ENCODE measurements around the gene RNF224.
"Not testable (repeated sequence)": the region's sequence is repeated elsewhere in the genome, so short reads cannot be mapped to it uniquely, and the experiment has no call there.

The RNF224 gene

DNA sequence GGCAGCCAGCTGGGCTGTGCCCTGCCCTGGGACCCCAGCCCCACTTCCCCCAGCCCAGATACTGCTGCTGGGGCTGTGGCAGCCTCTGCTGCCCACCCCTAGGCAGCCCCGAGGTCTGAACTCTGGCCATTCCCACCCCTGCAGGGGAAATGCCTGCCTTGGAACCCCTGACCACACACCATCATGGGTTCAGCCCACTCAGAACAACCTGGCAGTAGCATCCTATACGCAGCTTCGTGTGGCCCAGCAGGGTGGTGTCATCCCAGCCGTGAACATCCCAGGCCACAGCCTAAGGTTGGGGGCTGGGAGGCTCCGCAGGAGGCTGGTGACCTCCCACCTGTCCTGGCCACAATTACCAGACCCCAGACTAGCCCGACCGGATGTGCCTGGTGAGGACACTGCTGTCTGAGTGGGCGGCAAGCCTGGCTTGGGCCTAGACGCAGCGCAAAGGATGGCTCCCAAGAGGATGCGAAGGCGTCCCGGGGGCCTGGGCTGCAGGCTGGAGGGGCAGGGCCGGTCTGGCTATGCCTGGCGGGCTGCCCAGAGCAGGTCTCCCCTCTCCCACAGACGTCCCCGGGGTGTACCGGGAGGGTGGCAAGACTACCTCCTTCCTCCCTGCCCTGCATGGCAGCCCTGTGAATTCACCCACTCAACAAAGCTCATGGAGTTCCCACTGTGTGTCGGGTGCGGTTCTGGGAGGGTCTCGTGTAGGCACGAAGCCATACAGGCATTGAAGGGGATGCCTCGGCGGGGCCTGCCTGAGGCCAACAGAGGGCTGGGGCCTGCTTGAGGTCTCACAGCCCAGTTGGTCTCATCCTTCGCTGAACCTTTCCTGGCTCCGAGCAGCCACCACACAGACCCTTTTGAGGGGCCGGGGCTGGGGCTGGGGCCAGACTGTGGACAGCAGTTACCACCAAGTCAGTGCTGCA, 1.9 kb downstream of the RNF224 start:
- no peak for DNase-seq

DNA sequence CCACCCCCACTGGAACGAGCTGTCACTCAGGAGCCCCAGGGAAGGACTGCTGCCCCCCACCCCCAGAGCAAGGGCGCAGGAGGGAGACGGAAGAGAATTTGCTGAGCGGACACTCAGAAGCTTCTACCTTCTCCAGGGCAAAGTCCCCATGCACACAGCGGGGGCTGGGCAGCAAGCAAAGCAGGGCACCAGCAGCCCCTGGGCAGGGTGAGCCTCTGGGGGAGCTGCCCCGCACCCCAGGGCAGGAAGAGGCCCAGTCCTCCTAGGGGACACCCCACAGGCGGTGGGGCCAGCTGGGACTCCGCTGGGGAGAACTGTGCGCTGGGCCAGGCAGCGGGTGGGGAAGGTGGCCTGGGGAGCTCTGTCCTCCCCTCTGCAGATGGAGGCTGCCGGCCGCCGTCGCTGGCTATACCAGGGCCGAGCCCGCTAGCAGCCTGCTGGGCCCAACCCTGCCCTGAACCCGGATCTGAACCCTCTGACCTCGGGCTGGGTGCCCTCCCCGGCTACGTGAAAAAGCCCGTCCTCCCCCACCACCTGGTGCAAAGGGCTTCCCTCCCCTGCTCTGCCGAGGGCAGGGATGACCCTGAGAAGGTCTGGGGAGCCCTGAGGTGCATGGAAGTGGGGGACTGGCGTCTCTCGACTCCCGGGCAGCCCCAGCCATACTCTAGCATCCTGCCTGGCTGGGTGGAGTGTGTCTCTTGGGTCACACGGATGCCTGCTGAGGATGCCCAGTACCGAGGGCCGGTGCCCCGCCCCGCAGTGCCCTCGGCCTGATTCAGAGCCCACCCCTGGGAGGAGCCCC, 2.8 kb downstream of the RNF224 start:
- no peak for DNase-seq

DNA sequence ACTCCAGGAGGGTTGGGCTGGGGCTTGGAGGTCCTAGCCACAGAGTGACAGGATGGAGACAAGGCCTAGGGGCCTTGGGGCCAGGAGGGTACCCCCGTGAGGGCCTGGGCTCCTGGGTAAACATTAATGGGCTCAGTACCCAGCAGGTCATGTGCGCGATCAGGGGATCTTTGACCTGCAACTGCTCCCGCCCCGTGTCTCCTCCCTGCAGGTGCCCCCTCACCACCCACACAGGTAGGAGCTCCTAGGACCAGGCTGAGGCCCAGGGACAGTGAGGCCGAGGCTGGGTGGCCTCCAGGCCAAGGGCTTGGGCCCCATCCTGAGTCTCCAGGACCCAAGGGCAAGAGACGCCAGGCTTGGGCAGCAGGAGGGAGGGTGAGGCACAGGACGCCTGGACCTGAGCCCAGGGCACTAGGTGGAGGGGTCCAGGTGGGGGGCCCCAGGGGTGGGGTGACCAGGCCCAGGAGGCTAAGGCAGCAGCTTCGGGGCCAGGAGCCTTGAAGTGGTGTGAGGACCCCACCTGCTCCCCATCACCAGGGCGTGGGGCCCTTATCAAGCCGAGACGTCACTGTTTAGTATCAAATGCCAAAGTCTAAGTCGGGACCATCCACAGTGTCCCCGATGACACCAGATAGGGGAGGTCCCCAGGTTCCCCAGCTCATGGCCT, 3.5 kb downstream of the RNF224 start, which contains the start of gene SLC34A3:
TSS of gene SLC34A3 (plus strand) at position 197 of the 667 bp plus-strand sequence. CDS start 802 bp downstream, outside the sequence.
- no peak for DNase-seq

DNA sequence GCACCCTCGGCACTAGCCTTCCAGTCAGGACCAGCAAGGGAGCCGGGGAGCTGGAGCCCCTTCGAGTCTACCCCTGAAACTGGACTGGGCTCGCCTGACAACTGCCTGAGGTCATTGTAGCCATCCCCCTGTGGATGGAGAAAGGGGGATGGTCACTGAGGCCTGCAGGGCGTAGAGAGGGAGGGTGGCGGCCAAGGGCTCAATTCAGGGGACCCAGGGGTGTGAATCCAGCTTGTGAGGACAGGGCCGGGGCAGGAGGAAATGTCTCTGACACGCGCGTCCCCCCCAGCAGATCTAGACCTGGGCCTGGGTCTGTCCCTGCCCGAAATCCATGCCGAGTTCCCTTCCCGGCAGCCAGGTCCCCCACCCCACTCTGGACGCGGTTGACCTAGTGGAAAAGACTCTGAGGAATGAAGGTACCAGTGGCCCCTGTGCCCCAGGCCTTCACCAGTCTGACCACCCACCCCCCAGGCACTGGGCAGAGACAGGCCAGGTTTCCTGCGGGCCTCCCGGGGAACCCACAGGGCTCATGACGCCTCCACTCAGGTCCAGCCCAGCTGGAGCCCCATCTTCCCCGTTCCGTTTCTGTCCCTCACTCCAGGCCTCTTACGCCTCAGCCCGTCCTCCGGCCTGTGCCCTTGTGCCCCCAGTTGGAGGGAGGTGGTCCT, 4.2 kb downstream of the RNF224 start:
- DNase-seq = no peak

DNA sequence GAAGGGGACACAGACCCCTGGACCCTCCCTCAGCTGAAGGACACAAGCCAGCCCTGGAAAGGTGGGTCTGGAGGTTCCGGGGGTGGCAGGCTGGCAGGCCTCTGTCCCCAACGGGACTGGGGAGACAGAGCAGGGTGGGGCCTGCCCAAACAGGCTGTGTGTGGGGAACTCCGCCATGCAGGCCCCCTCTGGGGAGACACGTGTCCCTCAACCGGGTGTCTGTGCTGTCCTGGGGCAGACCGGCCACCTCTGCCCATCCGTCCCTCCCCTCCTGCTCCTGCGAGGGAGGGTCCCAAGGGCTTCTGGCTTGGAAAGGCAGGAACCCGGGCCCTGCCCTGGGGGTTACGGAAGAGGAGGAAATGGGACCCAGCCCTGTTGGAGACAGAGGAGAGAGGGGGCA, 4.8 kb downstream of the RNF224 start:
- no peak for DNase-seq

DNA sequence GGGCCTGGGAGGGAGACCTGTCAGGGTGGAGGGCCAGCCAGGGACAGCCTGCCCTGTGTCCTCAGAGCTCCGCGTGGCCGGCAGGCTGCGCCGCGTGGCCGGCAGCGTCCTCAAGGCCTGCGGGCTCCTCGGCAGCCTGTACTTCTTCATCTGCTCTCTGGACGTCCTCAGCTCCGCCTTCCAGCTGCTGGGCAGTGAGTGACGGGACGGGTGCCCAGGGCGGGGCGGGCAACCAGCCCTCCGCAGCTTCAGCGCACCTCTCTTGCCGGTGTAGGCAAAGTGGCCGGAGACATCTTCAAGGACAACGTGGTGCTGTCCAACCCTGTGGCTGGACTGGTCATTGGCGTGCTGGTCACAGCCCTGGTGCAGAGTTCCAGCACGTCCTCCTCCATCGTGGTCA, 5.2 kb downstream of the RNF224 start:
- DNase-seq = no peak

DNA sequence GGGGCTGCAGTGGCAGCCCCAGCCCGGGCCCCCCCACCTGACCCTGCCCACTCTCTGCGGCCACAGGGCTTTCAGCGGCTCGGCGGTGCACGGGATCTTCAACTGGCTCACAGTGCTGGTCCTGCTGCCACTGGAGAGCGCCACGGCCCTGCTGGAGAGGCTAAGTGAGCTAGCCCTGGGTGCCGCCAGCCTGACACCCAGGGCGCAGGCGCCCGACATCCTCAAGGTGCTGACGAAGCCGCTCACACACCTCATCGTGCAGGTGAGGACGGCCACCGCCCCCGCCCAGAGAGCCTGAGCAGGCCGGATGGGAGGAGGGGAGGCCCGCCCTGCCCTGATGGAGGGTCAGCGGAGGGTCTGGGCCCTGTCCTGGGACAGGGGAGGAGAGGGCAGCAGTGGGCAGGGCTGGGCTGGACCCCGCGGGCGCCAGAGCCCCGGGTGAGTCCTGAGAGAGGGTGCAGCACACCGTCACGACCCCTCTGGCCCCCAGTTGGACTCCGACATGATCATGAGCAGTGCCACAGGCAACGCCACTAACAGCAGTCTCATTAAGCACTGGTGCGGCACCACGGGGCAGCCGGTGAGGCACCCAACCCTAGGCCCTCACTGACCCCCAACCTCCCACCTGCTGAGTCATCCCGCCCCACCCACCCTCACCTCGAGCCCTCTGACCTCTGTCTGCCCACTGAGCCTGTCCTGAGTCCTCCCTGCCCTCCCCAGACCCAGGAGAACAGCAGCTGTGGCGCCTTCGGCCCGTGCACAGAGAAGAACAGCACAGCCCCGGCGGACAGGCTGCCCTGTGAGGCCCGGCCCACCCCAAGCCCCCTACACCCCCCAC, 6.1 kb downstream of the RNF224 start:
- DNase-seq = no peak

DNA sequence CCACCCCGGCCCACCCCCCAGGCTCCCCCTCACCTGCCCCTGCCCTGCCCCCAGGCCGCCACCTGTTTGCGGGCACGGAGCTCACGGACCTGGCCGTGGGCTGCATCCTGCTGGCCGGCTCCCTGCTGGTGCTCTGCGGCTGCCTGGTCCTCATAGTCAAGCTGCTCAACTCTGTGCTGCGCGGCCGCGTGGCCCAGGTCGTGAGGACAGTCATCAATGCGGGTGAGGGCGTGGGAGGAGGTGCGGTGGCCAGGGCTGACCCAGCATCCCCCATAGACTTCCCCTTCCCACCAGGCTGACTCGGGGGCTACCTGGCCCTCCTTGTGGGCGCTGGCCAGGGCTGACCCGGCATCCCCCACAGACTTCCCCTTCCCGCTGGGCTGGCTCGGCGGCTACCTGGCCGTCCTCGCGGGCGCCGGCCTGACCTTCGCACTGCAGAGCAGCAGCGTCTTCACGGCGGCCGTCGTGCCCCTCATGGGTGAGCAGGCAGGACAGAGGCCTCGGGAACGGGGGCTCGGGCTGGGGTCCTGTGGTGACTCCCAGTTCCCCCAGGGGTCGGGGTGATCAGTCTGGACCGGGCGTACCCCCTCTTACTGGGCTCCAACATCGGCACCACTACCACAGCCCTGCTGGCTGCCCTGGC, 6.9 kb downstream of the RNF224 start:
- DNase-seq = no peak

DNA sequence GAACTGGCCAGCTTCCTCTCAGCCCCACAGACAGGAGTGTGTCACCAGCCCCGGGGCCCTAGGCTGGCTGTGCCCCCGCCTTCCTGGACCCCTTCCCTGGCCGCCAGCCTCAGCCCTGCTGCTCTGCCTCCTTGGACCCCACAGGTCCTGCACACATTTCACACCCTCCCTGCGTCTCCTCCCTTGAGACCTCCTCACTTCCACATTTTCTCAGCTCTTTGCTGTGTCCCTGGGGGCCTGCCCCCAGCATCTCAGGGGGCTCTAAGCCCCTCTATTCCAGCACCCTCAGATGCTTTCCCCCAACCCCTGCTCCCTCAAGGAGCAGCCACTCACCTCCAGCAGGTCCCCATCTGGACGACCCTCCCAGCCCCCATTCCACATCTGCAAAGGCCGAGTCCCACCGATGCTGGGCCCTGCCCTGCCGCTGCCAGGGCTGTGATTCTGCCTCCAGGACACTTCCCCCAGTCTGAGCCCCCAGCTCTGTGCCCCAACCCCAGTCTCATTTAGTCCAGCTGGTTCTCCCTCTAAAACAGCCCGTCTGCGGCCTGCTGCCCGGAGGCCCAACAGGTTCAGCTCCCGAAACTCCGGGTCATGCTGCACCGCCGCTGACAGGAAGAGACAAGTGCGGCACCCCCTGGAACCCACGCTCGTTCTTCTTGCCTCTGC, 7.6 kb downstream of the RNF224 start:
- no peak for DNase-seq

DNA sequence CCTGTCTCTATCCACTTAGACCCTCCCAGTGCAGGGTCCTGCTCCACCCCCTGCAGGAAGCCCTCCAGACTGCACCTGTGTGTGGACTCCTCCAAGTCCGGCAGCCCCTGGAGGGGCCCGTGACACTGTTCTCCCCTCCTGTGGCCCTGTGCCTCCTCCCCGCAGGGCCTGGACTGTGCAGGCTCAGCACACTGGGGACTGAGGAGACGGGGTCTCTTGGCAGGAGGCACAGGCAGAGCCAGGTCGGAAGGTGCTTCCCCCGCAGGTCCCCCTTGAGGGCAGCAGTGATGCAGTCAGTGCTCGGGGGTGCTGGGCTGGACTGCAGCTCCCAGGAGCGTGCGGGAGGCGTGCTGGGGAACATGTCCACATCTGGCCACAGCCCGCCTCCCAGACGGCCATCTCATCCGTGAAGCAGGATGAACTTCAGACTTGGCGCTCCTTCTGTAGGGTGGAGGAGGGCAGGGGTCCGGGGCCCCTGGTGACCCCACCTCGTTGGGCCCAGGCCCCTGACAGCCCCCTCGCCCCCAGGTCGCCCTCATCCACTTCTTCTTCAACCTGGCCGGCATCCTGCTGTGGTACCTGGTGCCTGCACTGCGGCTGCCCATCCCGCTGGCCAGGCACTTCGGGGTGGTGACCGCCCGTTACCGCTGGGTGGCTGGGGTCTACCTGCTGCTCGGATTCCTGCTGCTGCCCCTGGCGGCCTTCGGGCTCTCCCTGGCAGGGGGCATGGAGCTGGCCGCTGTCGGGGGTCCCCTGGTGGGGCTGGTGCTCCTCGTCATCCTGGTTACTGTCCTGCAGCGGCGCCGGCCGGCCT, 8.3 kb downstream of the RNF224 start:
- no peak for DNase-seq

DNA sequence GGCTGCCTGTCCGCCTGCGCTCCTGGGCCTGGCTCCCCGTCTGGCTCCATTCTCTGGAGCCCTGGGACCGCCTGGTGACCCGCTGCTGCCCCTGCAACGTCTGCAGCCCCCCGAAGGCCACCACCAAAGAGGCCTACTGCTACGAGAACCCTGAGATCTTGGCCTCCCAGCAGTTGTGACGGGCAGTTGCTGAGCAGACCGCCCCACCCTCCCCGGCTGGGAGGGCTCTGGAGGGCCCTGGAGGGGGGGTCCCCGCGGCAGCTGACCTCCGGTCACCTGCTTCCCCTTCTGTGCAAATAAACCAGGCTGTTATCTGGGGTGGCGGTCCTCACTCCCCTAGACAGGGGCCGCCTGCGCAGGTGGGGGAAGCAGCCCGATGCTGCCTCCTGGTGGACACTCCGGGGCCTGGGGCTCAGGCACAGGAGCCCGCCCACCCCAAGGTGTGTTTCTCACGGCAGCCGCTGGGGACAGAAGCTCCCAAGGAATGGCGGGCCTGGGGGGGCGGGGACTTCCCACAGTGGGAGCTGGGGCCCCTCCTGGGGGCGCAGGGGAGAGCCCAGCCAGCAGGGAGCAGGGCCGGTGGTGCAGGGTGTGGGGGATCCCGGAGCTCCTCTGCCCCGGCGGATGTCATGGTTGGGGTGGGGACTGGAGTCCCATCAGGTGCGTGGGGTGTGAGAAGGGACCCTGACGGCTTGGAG, 9.1 kb downstream of the RNF224 start:
- DNase-seq = peak; percentile 46 to 71

DNA sequence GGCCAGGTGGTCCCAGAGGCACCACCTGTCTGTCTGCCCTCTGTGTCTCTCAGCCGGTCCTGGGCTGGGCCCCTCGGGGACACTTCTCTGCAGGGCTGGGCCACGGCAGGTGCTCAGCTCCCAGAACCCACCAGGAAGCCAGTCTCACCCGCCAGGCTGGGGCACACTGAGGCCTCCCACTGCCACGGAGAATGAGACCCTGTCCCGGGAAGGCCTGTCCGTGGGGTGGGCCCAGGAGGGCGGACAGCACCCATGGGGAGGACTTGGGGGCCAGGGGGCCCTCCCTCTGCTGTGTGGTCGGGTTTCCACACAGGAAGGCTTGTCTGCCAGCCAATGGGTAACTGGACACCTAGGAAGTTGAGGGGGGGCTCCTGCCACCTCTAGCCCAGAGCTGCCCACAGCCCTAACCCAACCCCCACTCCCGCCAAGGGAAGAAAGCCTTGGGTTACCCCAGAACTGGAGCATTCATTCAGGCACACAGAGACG, 9.7 kb downstream of the RNF224 start:
- no peak for DNase-seq

DNA sequence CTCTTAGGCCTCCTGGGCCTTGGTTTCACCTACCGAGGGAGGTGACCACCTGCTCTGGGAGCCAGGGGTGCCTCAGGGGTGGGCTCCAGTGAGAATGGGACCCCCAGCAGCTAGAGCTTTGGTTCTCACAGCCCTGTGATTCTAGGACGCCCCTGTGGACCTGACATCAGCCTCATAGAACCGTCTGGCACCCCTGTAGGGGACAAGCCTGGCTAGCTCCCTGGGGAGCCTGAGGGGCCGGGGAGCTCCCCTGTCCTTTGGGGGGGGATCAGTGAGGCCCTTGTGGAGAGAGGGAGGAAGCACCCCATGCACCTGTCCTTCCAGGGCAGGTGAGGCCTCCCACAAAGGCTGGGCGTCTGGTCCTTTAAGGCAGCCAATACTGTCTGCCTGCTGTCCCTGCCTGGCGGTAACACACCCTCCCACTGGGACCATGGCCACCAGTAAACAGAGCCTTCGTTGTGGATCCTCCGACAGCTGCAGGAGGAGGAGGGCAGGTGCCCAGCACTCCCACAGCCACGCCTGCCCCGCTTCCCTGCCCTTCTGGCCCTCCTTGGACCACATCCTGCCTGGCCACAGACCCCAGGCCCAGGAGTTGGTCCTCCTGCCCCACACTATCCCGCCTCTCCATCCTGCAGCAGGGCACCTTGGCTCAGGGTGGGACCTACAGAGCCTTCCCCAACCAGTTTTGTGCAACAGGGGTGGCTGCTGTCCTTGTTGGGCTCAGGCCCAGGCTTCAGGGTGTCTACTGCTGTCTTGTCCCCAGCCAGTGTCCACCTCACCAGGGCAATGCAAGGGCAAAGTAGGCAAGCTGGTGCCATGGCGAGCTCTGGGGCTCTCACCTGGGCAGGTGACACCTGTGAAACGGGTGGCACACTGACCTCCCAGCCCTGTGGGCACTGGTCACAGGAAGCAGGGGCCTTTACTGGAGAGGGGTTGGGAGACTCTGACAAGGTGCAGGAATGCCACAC, 10.7 kb downstream of the RNF224 start:
- DNase-seq = peak; percentile 50 to 70

DNA sequence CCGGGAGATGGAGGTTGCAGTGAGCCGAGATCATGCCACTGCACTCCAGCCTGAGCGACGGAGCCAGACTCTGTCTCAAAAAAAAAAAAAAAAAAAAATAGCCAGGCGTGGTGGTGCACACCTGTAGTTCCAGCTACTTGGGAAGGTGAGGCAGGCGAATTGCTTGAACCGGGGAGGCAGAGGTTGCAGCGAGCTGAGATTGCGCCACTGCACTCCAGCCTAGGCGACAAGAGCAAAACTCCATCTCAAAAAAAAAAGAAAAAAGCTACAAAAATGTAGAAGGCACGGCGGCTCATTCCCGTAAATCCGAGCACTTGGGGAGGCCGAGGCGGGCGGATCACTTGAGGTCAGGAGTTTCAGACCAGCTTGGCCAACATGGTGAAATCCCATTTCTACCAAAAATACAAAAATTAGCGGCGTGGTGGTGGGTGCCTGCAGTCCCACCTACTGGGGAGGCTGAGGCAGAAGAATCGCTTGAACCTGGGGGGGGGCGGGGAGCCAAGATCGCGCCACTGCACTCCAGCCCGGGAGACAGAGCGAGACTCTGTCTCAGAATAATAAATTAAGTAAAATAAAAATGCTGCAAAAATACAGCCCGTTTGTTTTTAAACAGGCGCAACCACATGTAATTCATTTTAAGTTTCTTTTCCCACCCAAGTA, 12.4 kb downstream of the RNF224 start:
- DNase-seq = not testable (repeated sequence)

DNA sequence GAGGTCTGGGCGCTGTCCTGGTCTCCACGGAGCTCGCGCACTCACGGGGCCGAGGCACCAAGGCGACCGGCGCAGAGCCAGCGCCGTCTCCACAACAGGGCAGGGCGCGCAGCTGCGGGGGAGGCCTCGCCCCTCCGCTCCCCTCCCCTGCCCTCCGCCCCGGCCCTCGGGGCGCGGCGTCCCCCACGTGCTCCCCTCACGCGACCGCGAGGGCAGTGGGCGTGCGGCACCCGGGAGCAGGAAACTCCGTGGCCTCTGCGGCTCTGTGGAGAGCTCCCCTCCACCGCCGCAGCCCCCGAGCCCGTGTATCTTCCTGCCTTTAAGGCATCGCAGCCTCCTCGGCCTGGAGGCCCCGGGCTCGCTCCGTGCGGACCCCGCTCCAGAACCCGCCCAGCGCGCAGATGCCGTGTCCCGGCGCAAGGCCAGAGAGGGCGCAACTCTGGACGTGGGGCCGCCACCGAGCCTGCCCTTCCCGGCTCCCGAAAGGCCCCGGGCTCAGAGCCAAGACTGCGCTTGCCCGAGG, 13.1 kb downstream of the RNF224 start:
- peak; percentile 54 to 79 for DNase-seq

DNA sequence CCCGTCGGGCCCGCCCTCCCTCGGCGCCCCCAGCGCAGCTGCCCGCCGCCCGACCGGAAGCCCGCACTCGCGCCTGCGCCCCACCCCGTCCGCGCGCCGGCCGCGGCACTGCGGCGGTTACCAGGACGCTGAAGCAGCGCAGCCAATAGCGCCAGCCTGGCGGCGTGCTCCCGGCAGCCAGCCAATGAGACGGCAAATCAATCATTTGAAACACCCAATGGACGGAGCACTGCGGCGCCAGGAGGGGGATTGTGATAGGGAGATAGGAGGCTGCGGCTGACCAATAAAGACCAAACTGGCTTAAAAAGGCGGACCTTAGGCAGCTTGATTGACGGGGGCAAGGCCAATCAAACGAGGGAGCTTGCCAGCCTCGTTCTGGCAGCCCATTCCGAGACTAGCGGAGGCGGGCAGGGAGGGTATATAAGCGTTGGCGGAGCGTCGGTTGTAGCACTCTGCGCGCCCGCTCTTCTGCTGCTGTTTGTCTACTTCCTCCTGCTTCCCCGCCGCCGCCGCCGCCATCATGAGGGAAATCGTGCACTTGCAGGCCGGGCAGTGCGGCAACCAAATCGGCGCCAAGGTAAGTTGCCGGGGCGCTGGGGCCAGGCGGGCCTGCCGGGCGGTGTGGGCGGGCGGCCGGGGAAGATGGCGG, 13.7 kb downstream of the RNF224 start, which contains the start of gene TUBB4B:
TSS of gene TUBB4B (plus strand) at position 447 of the 649 bp plus-strand sequence. CDS start at position 521, 74 bp downstream.
- DNase-seq = peak; percentile 99 to 100
